H1 (cell line): ENCODE measurements around the gene RAP1A.
A peak's percentile ranks its signal among the peaks of the same experiment; 100 is the strongest.

ENCODE experiments used
- BRCA1 ChIP-seq: IDR thresholded peaks from 2 replicates; pipeline ENCODE4 v1.6.1; 2012; ENCODE audit warnings: low read depth, low read length, improper control_type of control experiment
- CBX5 ChIP-seq: fragments of 300-800, 300-1000 bp; sonication (generic); IDR thresholded peaks from 2 replicates; pipeline ENCODE4 v1.7.1; 2016; ENCODE audit warnings: antibody characterized with exemption, low read length, low read depth
- CEBPB ChIP-seq: IDR thresholded peaks from 2 replicates; pipeline ENCODE4 v1.6.1; 2012; ENCODE audit warnings: low read depth, low read length
- HDAC2 ChIP-seq, 2 experiments: fragments of 300-600 bp in 1 of 2; sonication (generic) in 1 of 2; IDR thresholded peaks; 2 replicates each; pipeline ENCODE4 v1.6.1; 2011 to 2012; ENCODE audit warnings: low read depth in 2 of 2, low read length in 2 of 2, mild to moderate bottlenecking in 2 of 2, moderate library complexity in 2 of 2, borderline replicate concordance in 1 of 2, inconsistent platforms in 1 of 2
- JUN ChIP-seq: IDR thresholded peaks from 2 replicates; pipeline ENCODE4 v1.6.1; 2011; ENCODE audit warnings: low read depth, mild to moderate bottlenecking, improper control_type of control experiment, low read length
- NRF1 ChIP-seq: IDR thresholded peaks from 2 replicates; pipeline ENCODE4 v1.6.1; 2011; ENCODE audit warnings: mild to moderate bottlenecking, low read depth, low read length, improper control_type of control experiment
- POLR2AphosphoS5 ChIP-seq: IDR thresholded peaks from 2 replicates; pipeline ENCODE4 v1.6.1; 2011; ENCODE audit warnings: low read depth, low read length
- TF ChIP-seq, protein P1 (sequence below), 3 experiments: IDR thresholded peaks; 1 replicate in 2 of 3; 2 replicates in 1 of 3; pipeline versions ENCODE4 v1.5.1 to v1.6.1; 2011; ENCODE audit warnings: low read length in 3 of 3, mild to moderate bottlenecking in 3 of 3, inconsistent platforms in 2 of 3, low read depth in 1 of 3, moderate library complexity in 1 of 3; ENCODE audit not compliant: insufficient read depth in 1 of 3; ENCODE audit errors: control extremely low read depth in 1 of 3

- no peak; the same call in 1 of the 2 replicates for TF ChIP-seq POLR2AphosphoS5
- no peak for TF ChIP-seq BRCA1
- TF ChIP-seq HDAC2 (IDR thresholded peaks at IDR 0.05; ENCODE audit: borderline replicate concordance in 1 of 2, low read depth in 2 of 2, low read length in 2 of 2), result 0 out of 4 replicates have a peak, but pooled peaks of 1 of the 2 experiments have one; percentile 4
- TF ChIP-seq CEBPB, result no peak
- TF ChIP-seq JUN, result no peak
- TF ChIP-seq, protein P1, sequence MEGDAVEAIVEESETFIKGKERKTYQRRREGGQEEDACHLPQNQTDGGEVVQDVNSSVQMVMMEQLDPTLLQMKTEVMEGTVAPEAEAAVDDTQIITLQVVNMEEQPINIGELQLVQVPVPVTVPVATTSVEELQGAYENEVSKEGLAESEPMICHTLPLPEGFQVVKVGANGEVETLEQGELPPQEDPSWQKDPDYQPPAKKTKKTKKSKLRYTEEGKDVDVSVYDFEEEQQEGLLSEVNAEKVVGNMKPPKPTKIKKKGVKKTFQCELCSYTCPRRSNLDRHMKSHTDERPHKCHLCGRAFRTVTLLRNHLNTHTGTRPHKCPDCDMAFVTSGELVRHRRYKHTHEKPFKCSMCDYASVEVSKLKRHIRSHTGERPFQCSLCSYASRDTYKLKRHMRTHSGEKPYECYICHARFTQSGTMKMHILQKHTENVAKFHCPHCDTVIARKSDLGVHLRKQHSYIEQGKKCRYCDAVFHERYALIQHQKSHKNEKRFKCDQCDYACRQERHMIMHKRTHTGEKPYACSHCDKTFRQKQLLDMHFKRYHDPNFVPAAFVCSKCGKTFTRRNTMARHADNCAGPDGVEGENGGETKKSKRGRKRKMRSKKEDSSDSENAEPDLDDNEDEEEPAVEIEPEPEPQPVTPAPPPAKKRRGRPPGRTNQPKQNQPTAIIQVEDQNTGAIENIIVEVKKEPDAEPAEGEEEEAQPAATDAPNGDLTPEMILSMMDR (IDR thresholded peaks at IDR 0.05; ENCODE audit: control extremely low read depth in 1 of 3, insufficient read depth in 1 of 3, low read depth in 1 of 3, low read length in 3 of 3), result no peak
- no peak for TF ChIP-seq NRF1
- no peak for TF ChIP-seq CBX5
Observed at GRCh38 chr1:111738436-111739193, 119.0 kb downstream of the RAP1A start.
